Measurements from ENCODE around the gene DPH5. TPM values are rescaled to one million over a fixed set of nuclear protein-coding genes. Genes with fewer than 3 reads are reported as not detected.
A peak's percentile ranks its signal among the peaks of the same experiment; 100 is the strongest.

The DPH5 gene
- polyA plus RNA-seq, 6 donors from 2014 or later: 23.2 to 52.1 (median 43.8) TPM

DNA sequence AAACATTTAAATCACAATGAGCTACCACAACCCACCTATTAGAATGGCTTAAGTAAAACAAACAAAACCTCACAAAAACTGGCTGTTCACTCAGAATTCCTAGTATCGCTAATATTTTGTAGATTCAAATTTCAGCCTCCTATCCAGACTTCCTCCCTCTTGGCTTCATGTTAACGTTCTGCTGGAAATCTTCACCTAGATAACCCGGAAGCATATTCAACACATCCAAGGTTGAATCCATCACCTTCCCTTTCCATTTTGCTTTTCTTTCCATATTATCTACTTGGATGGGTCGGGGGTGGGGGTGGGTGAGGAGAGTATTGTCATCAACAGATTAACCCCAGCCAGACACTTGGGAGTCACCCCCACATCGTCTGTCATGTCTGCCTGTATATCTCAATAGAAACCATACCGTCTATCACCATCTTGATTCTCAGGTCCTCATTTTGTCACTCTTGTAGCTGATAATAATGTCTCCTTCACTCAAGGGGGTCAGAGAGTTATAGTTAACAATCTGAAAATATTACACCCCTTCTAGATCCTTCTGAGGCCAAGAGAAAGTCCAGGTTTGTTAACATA lies 1.7 kb upstream of the DPH5 start:
- DNase-seq: no peak
- no peaks in the 10 kb centered on the region for H3K27me3 Mint-ChIP-seq
- ATAC-seq (ENCODE audit: low read depth in 2 of 2): no peak
- peaks cover 10 to 16% of the 10 kb centered on the region in 2 donors for H3K36me3 Mint-ChIP-seq
- peak overlapping the region; percentile 67 to 98 (median 92) for H3K4me3 Mint-ChIP-seq
- peaks cover 48 to 81% (median 54%) of the 10 kb centered on the region in 3 donors for H3K4me1 Mint-ChIP-seq
- H3K27ac Mint-ChIP-seq: peak overlapping the region; percentile 43 to 96 (median 78)
- H3K9me3 Mint-ChIP-seq: peaks cover 0 to 3% (median 0%) of the 10 kb centered on the region in 7 donors

- ATAC-seq (ENCODE audit: low read depth in 2 of 2) (no peak), DNase-seq (no peak)
- Mint-ChIP-seq H3K27ac (peak overlapping the region; percentile 90 to 96 (median 92)), H3K9me3 (peaks cover 0 to 3% (median 0%) of the 10 kb centered on the region in 7 donors), H3K4me1 (peaks cover 44 to 74% (median 59%) of the 10 kb centered on the region in 3 donors), H3K36me3 (peaks cover 6 to 16% of the 10 kb centered on the region in 2 donors), H3K27me3 (no peaks in the 10 kb centered on the region), H3K4me3 (peak overlapping the region; percentile 89 to 98 (median 93))
Observed at GRCh38 chr1:101026430-101026788, 825 bp upstream of the DPH5 start.

- ATAC-seq (ENCODE audit: low read depth in 2 of 2) (peak; percentile 23 to 27), DNase-seq (no peak)
- H3K4me3 Mint-ChIP-seq: peak overlapping the region; percentile 89 to 98 (median 93)
- peak overlapping the region; percentile 90 to 96 (median 92) for H3K27ac Mint-ChIP-seq
- H3K27me3 Mint-ChIP-seq: no peaks in the 10 kb centered on the region
- H3K4me1 Mint-ChIP-seq: peaks cover 40 to 65% (median 55%) of the 10 kb centered on the region in 3 donors
- H3K9me3 Mint-ChIP-seq: no peaks in the 10 kb centered on the region
- H3K36me3 Mint-ChIP-seq: peaks cover 0 to 16% of the 10 kb centered on the region in 2 donors
Observed at GRCh38 chr1:101025283-101025656, 314 bp downstream of the DPH5 start.

DNA sequence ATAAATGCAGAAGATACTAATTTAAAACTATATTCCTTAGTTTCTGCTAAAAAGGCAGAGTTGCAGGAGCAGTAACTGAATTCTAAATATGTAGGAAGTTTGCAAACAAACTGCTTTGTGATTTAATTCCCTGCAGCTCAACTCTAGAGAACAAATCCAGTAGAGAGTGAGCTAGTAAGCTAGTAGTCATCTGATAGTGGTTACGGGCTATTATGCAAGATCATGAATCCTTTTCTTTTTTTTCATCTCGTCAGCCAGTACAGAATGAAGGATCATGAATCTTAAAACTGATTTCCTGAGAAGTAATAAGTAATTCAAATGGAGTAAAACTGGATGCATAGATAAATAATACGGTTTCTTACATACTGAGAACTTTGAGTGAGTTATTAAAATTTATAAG lies 3.3 kb downstream of the DPH5 start:
- DNase-seq (no peak), ATAC-seq (ENCODE audit: low read depth in 2 of 2) (no peak)
- Mint-ChIP-seq H3K9me3 (no peaks in the 10 kb centered on the region), H3K36me3 (peaks cover 2 to 11% of the 10 kb centered on the region in 2 donors), H3K27ac (peak overlapping the region in 2 of 6 donors; percentile 18 to 33), H3K4me1 (peaks cover 19 to 38% (median 37%) of the 10 kb centered on the region in 3 donors), H3K4me3 (peak overlapping the region in 1 of 8 donors; percentile 53), H3K27me3 (no peaks in the 10 kb centered on the region)

- Mint-ChIP-seq H3K36me3 (peaks cover 18 to 25% of the 10 kb centered on the region in 2 donors), H3K27me3 (no peaks in the 10 kb centered on the region), H3K9me3 (peaks cover 0 to 3% (median 0%) of the 10 kb centered on the region in 7 donors), H3K4me3 (no peak overlapping the region), H3K4me1 (peaks cover 5 to 25% (median 10%) of the 10 kb centered on the region in 3 donors), H3K27ac (no peak overlapping the region)
- DNase-seq (no peak), ATAC-seq (ENCODE audit: low read depth in 2 of 2) (no peak)
Observed at GRCh38 chr1:101017448-101017847, 8.1 kb downstream of the DPH5 start.

- peaks cover 0 to 3% (median 0%) of the 10 kb centered on the region in 7 donors for H3K9me3 Mint-ChIP-seq
- no peak overlapping the region for H3K4me3 Mint-ChIP-seq
- H3K36me3 Mint-ChIP-seq: peaks cover 24 to 47% of the 10 kb centered on the region in 2 donors
- H3K4me1 Mint-ChIP-seq: peaks cover 0 to 6% (median 4%) of the 10 kb centered on the region in 3 donors
- no peak for DNase-seq
- ATAC-seq (ENCODE audit: low read depth in 2 of 2): no peak
- H3K27ac Mint-ChIP-seq: no peak overlapping the region
- no peaks in the 10 kb centered on the region for H3K27me3 Mint-ChIP-seq
Observed at GRCh38 chr1:101013776-101014175, 11.8 kb downstream of the DPH5 start.

DNA sequence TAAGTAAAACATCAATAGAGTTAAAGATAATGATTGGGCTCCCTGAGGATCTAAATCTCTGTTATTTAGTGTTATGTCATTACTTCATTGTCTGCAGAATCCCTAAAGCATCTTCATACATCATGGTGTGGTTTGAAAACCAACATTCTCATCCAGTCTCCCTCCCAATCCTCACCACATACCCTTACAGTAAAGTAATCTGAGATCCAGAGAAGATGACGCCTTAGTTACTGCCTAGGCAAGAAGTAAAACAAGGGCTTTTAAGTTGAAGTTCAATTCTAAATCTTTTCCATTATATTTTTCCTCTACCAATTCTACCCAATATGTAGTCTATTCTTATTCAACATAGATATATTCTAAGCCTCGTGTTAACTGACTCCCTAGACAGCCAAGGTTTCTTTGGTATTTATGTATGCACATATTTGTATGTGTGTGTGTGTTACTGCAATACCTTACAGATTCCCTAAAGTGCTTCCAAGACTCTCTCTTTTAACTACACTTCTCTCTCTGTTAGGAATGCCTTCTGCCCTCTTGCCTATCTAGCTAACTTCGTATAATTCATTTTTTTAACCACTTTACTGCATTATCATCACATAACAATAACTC lies 17.3 kb downstream of the DPH5 start:
- H3K4me3 Mint-ChIP-seq: no peak overlapping the region
- no peaks in the 10 kb centered on the region for H3K27me3 Mint-ChIP-seq
- H3K27ac Mint-ChIP-seq: peak overlapping the region in 2 of 6 donors; percentile 5 to 28
- H3K4me1 Mint-ChIP-seq: peaks cover 0 to 17% (median 5%) of the 10 kb centered on the region in 3 donors
- peaks cover 0 to 4% (median 2%) of the 10 kb centered on the region in 7 donors for H3K9me3 Mint-ChIP-seq
- DNase-seq: no peak
- ATAC-seq (ENCODE audit: low read depth in 2 of 2): no peak
- H3K36me3 Mint-ChIP-seq: peaks cover 28 to 49% of the 10 kb centered on the region in 2 donors

GRCh38 chr1:101006553-101006952 lies 19.0 kb downstream of the DPH5 start:
- no peak for DNase-seq
- H3K27ac Mint-ChIP-seq: no peak overlapping the region
- H3K36me3 Mint-ChIP-seq: peaks cover 28 to 44% of the 10 kb centered on the region in 2 donors
- no peaks in the 10 kb centered on the region for H3K27me3 Mint-ChIP-seq
- peaks cover 9 to 22% (median 17%) of the 10 kb centered on the region in 3 donors for H3K4me1 Mint-ChIP-seq
- H3K4me3 Mint-ChIP-seq: no peak overlapping the region
- no peak for ATAC-seq (ENCODE audit: low read depth in 2 of 2)
- H3K9me3 Mint-ChIP-seq: peaks cover 0 to 4% (median 2%) of the 10 kb centered on the region in 7 donors

DNA sequence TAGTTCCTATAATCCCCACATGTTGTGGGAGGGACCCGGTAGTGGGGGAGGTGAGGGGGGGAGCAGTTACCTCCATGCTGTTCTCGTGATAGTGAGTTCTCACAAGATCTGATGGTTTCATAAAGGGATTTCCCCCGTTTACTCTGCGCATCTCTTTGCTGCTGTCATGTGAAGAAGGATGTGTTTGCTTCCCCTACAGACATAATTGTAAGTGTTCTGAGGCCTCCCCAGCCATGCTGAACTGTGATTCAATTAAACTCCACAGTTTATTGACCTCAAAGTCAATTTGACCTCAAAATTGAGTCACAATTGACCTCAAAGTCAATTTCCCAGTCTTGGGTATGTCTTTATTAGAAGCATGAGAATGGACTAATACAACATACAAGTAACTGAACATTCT lies 19.7 kb downstream of the DPH5 start:
- peaks cover 12 to 27% (median 21%) of the 10 kb centered on the region in 3 donors for H3K4me1 Mint-ChIP-seq
- H3K36me3 Mint-ChIP-seq: peaks cover 28 to 48% of the 10 kb centered on the region in 2 donors

GRCh38 chr1:101005183-101005582 lies 20.4 kb downstream of the DPH5 start:
- DNase-seq: no peak
- ATAC-seq (ENCODE audit: low read depth in 2 of 2): no peak
- peaks cover 12 to 28% (median 22%) of the 10 kb centered on the region in 3 donors for H3K4me1 Mint-ChIP-seq
- H3K9me3 Mint-ChIP-seq: peaks cover 0 to 4% (median 2%) of the 10 kb centered on the region in 7 donors
- H3K4me3 Mint-ChIP-seq: no peak overlapping the region
- H3K27ac Mint-ChIP-seq: peak overlapping the region in 3 of 6 donors; percentile 12 to 82 (median 80)
- H3K36me3 Mint-ChIP-seq: peaks cover 23 to 48% of the 10 kb centered on the region in 2 donors
- H3K27me3 Mint-ChIP-seq: no peaks in the 10 kb centered on the region

More for the DNA sequence above, 19.7 kb downstream of the DPH5 start:
- no peak for DNase-seq
- Mint-ChIP-seq H3K27ac (peak overlapping the region in 2 of 6 donors; percentile 9 to 12), H3K4me3 (peak overlapping the region in 1 of 8 donors; percentile 27), H3K27me3 (no peaks in the 10 kb centered on the region), H3K9me3 (peaks cover 0 to 4% (median 2%) of the 10 kb centered on the region in 7 donors)
- peak in 1 of 2 donors; percentile 35 for ATAC-seq (ENCODE audit: low read depth in 2 of 2)

GRCh38 chr1:101004670-101005069 lies 20.9 kb downstream of the DPH5 start:
- Mint-ChIP-seq H3K4me3 (no peak overlapping the region), H3K36me3 (peaks cover 18 to 45% of the 10 kb centered on the region in 2 donors), H3K4me1 (peaks cover 12 to 28% (median 22%) of the 10 kb centered on the region in 3 donors), H3K27me3 (no peaks in the 10 kb centered on the region), H3K9me3 (peaks cover 0 to 4% (median 2%) of the 10 kb centered on the region in 7 donors), H3K27ac (peak overlapping the region in 3 of 6 donors; percentile 12 to 80 (median 30))
- ATAC-seq (ENCODE audit: low read depth in 2 of 2) (no peak), DNase-seq (no peak)

DNA sequence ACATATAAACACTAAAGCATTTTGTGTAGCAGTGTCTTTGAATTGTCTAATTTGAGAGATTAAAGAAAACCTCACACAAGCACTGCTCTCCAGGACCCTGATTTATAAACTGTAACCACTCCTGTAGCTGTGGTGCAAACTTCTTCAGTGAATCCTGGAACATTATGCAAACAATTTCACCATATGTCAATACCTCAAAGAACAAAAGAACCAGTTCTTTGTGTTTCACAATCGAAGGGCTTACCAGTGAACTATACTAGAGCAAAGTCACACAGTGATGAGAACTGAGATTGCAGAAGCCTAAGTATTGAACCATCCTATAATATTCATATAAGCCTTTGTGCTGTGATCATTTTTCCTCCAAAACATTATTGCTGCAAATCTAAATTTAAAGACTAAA lies 21.5 kb downstream of the DPH5 start:
- DNase-seq (no peak), ATAC-seq (ENCODE audit: low read depth in 2 of 2) (no peak)
- Mint-ChIP-seq H3K27me3 (no peaks in the 10 kb centered on the region), H3K4me3 (no peak overlapping the region), H3K4me1 (peaks cover 12 to 28% (median 22%) of the 10 kb centered on the region in 3 donors), H3K9me3 (peaks cover 0 to 4% (median 2%) of the 10 kb centered on the region in 7 donors), H3K27ac (peak overlapping the region in 2 of 6 donors; percentile 7 to 20), H3K36me3 (peaks cover 12 to 41% of the 10 kb centered on the region in 2 donors)

GRCh38 chr1:101003012-101003650 lies 22.5 kb downstream of the DPH5 start:
- no peak for DNase-seq
- Mint-ChIP-seq H3K4me1 (peaks cover 12 to 28% (median 22%) of the 10 kb centered on the region in 3 donors), H3K27me3 (no peaks in the 10 kb centered on the region), H3K9me3 (peaks cover 0 to 4% (median 2%) of the 10 kb centered on the region in 7 donors), H3K27ac (peak overlapping the region in 3 of 6 donors; percentile 46 to 68 (median 59)), H3K36me3 (peaks cover 12 to 37% of the 10 kb centered on the region in 2 donors), H3K4me3 (no peak overlapping the region)
- ATAC-seq (ENCODE audit: low read depth in 2 of 2): no peak
